ENCODE results near the gene PTDSS2. TPM values are rescaled to one million over a fixed set of nuclear protein-coding genes. Genes with fewer than 3 reads are reported as not detected.

The PTDSS2 gene
- total and polyA plus RNA-seq, 2 of the 13 experiments (the other 11 are each of a cell fraction or from before 2014, with no cell fraction given): 21.7 to 26.4 TPM

- TF ChIP-seq E2F2 (CRISPR knock-in tag; IDR thresholded peaks at IDR 0.05; ENCODE audit: borderline replicate concordance) (peak; percentile 95; the same call in 1 of the 2 replicates), KLF16 (CRISPR knock-in tag; IDR thresholded peaks at IDR 0.05) (peak in 1 of 2 experiments; percentile 85; a peak in 2 of 4 replicates), ZNF878 (CRISPR knock-in tag; IDR thresholded peaks at IDR 0.05) (no peak), REST (IDR thresholded peaks at IDR 0.05; ENCODE audit: borderline replicate concordance in 1 of 2, low read depth in 1 of 2, low read length in 2 of 2) (no peak), PAXIP1 (CRISPR knock-in tag; conservative IDR thresholded peaks at IDR 0.05) (peak; percentile 31), TEAD2 (CRISPR knock-in tag; IDR thresholded peaks at IDR 0.05) (no peak), ZNF136 (CRISPR knock-in tag; IDR thresholded peaks at IDR 0.05; ENCODE audit: low read depth) (peak; percentile 59; the same call in 1 of the 2 replicates), KDM5A (IDR thresholded peaks at IDR 0.05; ENCODE audit: borderline replicate concordance, low read length) (peak; percentile 81; the same call in 1 of the 2 replicates), HIVEP1 (CRISPR knock-in tag; IDR thresholded peaks at IDR 0.05) (peak; percentile 32; the same call in 1 of the 2 replicates)
- TF ChIP-seq, protein P1, sequence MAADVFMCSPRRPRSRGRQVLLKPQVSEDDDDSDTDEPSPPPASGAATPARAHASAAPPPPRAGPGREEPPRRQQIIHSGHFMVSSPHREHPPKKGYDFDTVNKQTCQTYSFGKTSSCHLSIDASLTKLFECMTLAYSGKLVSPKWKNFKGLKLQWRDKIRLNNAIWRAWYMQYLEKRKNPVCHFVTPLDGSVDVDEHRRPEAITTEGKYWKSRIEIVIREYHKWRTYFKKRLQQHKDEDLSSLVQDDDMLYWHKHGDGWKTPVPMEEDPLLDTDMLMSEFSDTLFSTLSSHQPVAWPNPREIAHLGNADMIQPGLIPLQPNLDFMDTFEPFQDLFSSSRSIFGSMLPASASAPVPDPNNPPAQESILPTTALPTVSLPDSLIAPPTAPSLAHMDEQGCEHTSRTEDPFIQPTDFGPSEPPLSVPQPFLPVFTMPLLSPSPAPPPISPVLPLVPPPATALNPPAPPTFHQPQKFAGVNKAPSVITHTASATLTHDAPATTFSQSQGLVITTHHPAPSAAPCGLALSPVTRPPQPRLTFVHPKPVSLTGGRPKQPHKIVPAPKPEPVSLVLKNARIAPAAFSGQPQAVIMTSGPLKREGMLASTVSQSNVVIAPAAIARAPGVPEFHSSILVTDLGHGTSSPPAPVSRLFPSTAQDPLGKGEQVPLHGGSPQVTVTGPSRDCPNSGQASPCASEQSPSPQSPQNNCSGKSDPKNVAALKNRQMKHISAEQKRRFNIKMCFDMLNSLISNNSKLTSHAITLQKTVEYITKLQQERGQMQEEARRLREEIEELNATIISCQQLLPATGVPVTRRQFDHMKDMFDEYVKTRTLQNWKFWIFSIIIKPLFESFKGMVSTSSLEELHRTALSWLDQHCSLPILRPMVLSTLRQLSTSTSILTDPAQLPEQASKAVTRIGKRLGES (CRISPR knock-in tag; IDR thresholded peaks at IDR 0.05; ENCODE audit: borderline replicate concordance): no peak
- TF ChIP-seq, protein P2, sequence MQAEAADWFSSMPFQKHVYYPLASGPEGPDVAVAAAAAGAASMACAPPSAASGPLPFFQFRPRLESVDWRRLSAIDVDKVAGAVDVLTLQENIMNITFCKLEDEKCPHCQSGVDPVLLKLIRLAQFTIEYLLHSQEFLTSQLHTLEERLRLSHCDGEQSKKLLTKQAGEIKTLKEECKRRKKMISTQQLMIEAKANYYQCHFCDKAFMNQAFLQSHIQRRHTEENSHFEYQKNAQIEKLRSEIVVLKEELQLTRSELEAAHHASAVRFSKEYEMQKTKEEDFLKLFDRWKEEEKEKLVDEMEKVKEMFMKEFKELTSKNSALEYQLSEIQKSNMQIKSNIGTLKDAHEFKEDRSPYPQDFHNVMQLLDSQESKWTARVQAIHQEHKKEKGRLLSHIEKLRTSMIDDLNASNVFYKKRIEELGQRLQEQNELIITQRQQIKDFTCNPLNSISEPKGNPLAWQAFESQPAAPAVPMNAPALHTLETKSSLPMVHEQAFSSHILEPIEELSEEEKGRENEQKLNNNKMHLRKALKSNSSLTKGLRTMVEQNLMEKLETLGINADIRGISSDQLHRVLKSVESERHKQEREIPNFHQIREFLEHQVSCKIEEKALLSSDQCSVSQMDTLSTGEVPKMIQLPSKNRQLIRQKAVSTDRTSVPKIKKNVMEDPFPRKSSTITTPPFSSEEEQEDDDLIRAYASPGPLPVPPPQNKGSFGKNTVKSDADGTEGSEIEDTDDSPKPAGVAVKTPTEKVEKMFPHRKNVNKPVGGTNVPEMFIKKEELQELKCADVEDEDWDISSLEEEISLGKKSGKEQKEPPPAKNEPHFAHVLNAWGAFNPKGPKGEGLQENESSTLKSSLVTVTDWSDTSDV (CRISPR knock-in tag; IDR thresholded peaks at IDR 0.05): peak; percentile 85; the same call in 1 of the 2 replicates
Measured at GRCh38 chr11:449889-450808, at the start of gene PTDSS2 (continued).
